Measurements from ENCODE around the gene MRPL54.

The MRPL54 gene

GRCh38 chr19:3762501-3763459, at the start of gene MRPL54:
Gene MRPL54, plus strand, starts transcription at chr19:3762682. Its CDS starts 19 bp downstream, at chr19:3762701.
- H3K4me3 ChIP-seq (ENCODE audit: low read depth, low read length), result peak within 1 kb of the TSS; percentile 78
- TF ChIP-seq, protein P1, sequence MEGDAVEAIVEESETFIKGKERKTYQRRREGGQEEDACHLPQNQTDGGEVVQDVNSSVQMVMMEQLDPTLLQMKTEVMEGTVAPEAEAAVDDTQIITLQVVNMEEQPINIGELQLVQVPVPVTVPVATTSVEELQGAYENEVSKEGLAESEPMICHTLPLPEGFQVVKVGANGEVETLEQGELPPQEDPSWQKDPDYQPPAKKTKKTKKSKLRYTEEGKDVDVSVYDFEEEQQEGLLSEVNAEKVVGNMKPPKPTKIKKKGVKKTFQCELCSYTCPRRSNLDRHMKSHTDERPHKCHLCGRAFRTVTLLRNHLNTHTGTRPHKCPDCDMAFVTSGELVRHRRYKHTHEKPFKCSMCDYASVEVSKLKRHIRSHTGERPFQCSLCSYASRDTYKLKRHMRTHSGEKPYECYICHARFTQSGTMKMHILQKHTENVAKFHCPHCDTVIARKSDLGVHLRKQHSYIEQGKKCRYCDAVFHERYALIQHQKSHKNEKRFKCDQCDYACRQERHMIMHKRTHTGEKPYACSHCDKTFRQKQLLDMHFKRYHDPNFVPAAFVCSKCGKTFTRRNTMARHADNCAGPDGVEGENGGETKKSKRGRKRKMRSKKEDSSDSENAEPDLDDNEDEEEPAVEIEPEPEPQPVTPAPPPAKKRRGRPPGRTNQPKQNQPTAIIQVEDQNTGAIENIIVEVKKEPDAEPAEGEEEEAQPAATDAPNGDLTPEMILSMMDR (IDR thresholded peaks at IDR 0.05; ENCODE audit: control insufficient read depth, extremely low read depth, insufficient read depth), result no peak
- peak; percentile 97 for DNase-seq (ENCODE audit: low read depth)

DNA sequence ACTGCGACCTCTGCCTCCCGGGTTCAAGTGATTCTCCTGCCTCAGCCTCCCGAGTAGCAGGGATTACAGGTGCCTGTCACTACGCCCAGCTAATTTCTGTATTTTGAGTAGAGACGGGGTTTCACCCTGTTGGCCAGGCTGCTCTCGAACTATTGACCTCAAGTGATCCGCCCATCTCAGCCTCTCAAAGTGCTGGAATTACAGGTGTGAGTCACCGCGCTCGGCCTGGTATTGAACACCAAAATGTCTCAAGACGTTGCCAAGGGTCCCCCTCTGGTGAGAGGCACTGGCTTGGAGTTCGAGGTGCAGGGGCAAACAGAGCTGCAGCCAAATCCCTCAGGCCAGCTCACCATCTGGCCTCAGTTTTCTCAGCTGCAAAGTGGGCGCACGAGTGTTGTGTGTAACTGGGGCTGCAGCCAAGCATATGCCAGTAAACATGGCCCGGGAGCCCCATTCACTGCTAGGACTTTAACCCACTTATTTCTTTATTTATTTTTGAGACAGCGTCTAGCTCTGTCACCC, 46.3 kb upstream of the MRPL54 start:
- no peak overlapping the region for H3K4me3 ChIP-seq (ENCODE audit: low read depth, low read length)
- no peak for DNase-seq (ENCODE audit: low read depth)
- TF ChIP-seq, protein P1 (IDR thresholded peaks at IDR 0.05; ENCODE audit: control insufficient read depth, extremely low read depth, insufficient read depth), result no peak

- no peak overlapping the region for H3K4me3 ChIP-seq (ENCODE audit: low read depth, low read length)
Observed at GRCh38 chr19:3719868-3720267, 42.6 kb upstream of the MRPL54 start.

GRCh38 chr19:3720349-3720917, 42.0 kb upstream of the MRPL54 start:
- DNase-seq (ENCODE audit: low read depth), result no peak

More at GRCh38 chr19:3719868-3720267, 42.6 kb upstream of the MRPL54 start:
- TF ChIP-seq, protein P1 (IDR thresholded peaks at IDR 0.05; ENCODE audit: control insufficient read depth, extremely low read depth, insufficient read depth), result no peak
- no peak for DNase-seq (ENCODE audit: low read depth)

DNA sequence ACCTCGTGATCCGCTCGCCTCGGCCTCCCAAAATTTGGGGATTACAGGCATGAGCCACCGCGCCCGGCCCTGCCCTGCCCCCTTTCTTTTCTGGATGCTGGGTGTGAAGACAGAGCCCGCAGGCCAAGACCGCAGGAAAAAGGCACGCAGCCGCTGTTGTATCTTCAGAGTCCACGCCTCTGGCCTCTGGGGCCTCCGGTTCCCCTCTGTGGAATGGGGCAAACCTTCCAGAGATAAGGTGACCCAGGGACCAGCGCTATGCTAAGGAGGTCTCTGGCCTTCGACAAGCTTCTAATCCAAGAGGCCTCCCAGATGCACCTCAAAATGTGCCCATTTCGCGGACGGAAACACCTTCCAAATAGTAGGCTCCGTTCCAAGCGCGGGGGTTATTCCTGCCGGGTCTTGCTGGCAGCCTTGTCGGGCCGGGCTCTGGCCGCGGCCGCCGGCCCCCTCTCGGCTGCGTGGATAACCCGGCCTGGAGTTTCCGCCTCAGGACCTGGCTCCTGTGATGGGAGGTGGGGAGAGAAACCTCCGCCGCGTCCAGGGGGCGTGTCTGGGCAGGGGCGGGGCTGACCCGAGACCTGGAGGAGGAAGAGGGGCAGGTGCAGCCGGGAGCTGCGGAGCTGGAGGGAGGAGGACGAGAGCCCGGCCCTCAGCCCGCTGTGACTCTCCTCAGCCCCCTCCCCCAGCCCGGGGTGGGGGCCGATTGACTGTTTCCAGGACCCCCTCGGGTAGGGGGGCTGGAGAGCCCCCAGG, 41.2 kb upstream of the MRPL54 start:
- TF ChIP-seq, protein P1 (IDR thresholded peaks at IDR 0.05; ENCODE audit: control insufficient read depth, extremely low read depth, insufficient read depth), result no peak
- peak overlapping the region; percentile 60 for H3K4me3 ChIP-seq (ENCODE audit: low read depth, low read length)
- DNase-seq (ENCODE audit: low read depth), result peak; percentile 84

More at GRCh38 chr19:3720349-3720917, 42.0 kb upstream of the MRPL54 start:
- TF ChIP-seq, protein P1 (IDR thresholded peaks at IDR 0.05; ENCODE audit: control insufficient read depth, extremely low read depth, insufficient read depth), result no peak
- H3K4me3 ChIP-seq (ENCODE audit: low read depth, low read length), result no peak overlapping the region

- no peak for DNase-seq (ENCODE audit: low read depth)
- peak overlapping the region; percentile 60 for H3K4me3 ChIP-seq (ENCODE audit: low read depth, low read length)
- TF ChIP-seq, protein P1 (IDR thresholded peaks at IDR 0.05; ENCODE audit: control insufficient read depth, extremely low read depth, insufficient read depth), result no peak
Observed at GRCh38 chr19:3721887-3722442, 40.5 kb upstream of the MRPL54 start.
